CD4-positive, alpha-beta T cell treated with Interleukin-10 for 1 hour (primary cell): ENCODE data around the gene PARP2.
"Not testable (repeated sequence)": the region's sequence is repeated elsewhere in the genome, so short reads cannot be mapped to it uniquely, and the experiment has no call there.

Source experiments
- DNase-seq: peaks from one replicate; pipeline ENCODE4 v3.0.0-alpha.2; 2020

The PARP2 gene

GRCh38 chr14:20343092-20343861, at the start of gene PARP2:
PARP2 (plus strand) TSS chr14:20343635; CDS start chr14:20343642, 7 bp downstream.
- DNase-seq: peak; percentile 96

- no peak for DNase-seq
Measured at GRCh38 chr14:20294636-20295035, 48.8 kb upstream of the PARP2 start.

GRCh38 chr14:20295067-20295466, 48.4 kb upstream of the PARP2 start:
- no peak for DNase-seq

DNA sequence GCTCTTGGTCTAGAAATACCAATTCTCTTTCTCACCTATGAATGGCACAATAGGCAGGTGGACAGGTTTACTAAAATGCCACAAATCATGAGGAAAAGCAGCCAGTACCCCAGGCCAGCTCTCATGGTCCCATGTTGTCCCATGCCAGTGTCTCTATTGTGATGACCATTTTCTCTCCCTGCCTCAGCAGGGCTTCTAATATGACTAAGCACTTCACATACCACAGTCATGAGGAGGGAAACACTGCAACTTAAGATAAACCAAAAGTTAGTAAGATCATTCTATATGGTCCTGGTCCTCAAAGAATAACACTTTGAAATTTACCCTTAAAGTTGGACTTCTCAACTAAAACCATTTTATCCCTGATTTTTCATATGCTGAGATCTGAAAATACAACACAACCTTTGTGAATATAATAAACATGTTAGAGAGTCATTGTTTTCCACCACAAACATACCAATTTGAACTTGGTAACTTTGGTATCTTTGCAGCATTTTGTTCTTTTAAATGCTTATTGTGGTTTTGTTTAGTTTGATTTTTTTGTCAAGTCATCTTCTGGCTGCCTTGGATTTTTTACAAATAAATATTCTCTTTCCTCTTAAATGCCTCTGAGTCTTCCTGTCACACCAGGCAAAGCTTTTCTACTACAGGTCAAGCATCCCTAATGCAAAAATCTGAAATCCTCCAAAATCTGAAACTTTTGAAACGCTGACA, 41.2 kb upstream of the PARP2 start:
- DNase-seq: no peak

DNA sequence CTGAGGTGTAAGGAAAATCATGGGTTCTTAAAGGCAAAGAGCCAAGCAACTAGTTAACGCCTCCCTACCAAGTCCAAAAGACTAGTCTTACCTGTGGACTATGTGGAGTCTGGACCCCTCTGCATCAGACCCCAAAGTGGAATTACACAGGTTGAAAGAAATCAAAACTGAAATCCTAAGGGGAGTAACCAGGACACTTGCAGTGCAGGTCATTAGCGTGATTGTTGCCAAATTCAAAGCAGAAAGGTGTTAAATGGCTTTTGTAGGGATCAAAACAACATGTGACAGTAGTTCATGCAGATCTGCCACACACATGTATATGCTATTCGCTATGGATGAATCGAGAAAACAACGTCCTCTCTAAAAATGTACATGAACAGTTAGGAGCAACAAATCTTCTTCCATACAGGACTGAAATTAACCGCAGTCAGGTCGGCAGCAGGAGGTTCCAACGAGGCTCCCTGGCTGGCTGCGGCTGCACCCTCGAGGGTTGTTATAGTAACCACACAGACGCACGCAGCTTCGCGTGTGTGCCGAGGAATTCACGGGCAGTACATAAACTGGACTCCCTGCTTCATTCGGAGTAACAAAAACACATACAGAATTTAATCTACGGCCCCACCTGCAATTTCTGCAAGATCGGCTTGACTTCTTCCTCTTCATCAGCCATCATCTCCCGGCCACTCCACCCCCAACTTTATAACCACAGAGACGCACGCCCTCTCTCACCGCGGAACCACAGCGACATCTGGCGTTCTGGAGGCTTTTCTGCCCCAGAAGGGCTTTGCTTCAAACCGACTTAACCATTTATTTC, 38.0 kb upstream of the PARP2 start, which contains the start of gene TTC5:
TTC5 (minus strand) TSS at position 687 of the 814 bp plus-strand sequence; CDS start at position 673, 14 bp downstream.
- DNase-seq: peak; percentile 93

- no peak for DNase-seq
Measured at GRCh38 chr14:20306079-20306423, 37.4 kb upstream of the PARP2 start.

- DNase-seq: no peak
Measured at GRCh38 chr14:20314026-20314425, 29.4 kb upstream of the PARP2 start.

DNA sequence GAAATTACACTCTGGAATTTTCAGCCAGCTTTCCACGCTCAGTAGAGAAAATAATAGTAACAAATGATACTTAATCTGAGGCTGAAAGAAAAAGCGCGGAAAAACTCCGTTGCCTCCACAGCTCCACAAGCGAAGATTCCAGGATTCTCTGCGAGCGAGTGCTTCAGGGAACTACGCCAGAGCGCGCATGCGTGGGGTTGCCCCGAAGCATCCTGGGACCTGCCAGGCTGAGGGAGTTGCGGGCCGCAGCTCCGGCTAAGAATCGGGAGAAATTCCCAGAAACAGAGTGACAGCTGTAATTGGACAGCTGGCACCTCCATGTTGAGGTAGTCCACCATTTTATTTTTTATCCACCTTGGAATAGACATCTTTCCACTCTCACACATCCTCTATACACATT, 25.7 kb upstream of the PARP2 start:
- no peak for DNase-seq

- DNase-seq: peak; percentile 79
Measured at GRCh38 chr14:20327005-20327869, 16.2 kb upstream of the PARP2 start.

- DNase-seq: no peak
Measured at GRCh38 chr14:20328705-20329104, 14.7 kb upstream of the PARP2 start.

DNA sequence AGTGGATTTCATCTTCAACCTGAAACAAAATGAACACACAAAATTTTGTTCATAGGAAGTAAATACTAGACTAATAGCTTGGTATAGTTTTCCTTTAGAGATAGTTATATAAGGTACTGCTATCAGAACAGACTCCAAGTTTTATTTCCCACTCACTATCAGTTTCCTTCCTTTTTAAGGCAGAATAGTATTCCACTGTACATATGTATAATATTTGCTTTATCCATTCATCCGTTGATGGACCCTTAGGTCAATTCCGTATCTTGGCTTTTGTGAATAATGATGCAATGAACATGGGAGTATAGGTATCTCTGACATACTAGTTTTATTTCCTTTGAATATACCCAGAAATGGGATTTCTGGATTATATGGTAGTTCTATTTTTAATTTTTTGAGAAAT, 14.1 kb upstream of the PARP2 start:
- DNase-seq: no peak

DNA sequence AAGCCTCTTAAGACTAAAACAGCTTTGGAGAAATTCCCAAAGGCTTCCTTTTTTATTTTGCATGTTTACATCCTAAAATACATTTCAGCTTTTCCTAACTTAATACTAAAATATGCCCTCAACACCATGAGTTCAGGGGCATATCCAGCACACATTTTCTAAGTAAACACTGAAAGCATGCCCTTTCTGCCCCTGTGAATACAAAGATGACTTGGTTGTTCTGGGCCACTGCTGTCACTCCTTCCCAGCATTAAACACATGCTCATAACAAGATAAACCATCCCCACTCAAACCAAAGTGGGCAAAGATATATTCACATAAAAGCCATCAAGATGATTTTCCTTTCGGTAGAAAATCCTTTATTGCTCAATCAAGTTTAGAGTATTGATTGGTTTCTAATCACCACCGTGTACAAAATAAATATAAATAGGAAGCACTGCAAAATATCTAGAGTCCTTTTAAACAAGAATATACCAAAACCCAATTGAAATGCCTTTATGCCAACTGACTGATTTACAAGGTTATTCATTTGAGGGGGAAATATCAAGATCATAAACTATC, 12.3 kb upstream of the PARP2 start:
- no peak for DNase-seq

GRCh38 chr14:20332431-20332787, 11.0 kb upstream of the PARP2 start:
- DNase-seq: no peak

DNA sequence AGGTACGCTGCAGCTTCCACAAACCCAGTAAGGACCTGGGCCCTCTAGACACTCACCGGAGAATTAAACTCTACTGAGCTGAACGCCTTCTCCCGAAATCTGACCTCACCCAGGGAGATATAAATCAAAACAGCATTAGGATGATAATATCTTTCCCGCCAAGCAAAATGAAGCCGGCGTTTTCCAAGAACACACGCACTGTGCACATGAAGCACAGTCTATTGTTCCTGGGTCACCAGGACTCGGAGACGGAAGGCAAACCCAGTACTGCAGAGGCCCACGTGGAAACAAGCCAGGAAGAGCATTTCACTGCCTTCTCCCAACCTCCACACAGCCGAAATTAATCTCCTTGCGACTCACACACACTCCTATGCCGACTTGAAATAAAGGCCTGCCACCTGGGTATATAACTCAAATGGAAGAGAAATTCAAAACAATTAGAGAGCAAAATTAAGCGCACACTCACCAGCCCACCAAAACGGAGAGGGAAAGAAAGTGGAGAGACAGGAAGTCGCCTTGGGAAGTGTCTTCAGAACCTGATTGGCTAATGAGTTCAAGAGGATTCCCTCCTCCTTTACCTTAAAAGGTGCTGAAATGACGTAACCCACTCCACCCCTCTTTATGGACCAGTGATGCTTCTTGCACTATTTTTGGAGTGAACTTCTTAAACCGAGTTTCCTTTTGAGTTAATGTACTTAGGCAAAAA, 10.5 kb upstream of the PARP2 start, which contains the start of gene CCNB1IP1:
CCNB1IP1 (minus strand) TSS at position 492 of the 706 bp plus-strand sequence. CDS start 16,756 bp downstream, outside the sequence.
- DNase-seq: peak; percentile 82

DNA sequence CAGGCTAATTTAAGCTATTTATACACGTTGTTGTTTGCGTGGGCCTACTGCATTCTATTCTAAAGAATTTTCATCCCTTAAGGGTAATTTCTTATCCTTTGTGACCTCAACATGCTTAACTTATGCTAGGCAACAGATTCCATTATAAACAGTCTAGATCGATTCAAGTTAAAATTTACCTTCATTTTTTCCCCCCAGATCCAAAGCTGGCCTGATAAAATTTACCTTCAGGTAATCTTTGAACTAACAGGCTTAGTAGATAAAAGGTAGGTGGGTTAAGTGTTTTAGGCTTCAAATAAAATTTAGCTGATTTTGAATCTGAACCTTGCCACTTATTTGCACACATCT, 10.0 kb upstream of the PARP2 start:
- DNase-seq: no peak

- DNase-seq: no peak
Measured at GRCh38 chr14:20334017-20334416, 9.4 kb upstream of the PARP2 start.

DNA sequence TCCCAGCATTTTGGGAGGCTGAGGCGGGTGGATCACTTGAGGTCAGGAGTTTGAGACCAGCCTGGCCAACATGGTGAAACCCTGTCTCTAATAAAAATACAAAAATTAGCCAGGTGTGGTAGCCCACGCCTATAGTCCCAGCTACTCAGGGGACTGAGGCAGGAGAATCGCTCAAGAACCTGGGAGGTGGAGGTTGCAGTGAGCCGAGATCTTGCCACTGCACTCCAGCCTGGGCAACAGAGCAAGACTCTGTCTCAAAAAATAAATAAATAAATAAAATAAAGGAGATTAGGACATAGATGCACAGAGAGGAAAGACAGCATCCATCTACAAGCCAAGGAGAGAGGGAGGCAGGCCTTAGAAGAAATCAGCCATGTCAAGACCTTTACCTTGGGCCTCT, 2.4 kb upstream of the PARP2 start:
- DNase-seq: not testable (repeated sequence)

DNA sequence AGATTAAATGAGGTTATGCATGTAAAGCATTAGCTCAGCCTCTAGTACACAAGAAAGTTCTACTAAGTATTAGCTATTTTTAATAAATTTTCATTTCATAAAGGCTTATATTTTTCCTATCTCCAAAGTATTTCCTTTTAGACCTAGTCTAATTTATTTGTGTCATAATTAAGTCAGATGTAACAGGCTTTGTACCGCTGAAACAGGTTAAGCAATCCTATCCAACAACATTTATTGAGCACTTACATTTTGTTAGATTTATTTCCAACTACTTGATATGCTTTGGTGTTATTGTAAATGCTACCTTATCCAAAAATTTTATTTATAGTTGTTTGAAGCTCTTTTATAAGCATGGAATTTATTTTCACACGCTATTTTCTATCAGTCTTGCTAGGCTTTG, 1.8 kb upstream of the PARP2 start:
- no peak for DNase-seq

DNA sequence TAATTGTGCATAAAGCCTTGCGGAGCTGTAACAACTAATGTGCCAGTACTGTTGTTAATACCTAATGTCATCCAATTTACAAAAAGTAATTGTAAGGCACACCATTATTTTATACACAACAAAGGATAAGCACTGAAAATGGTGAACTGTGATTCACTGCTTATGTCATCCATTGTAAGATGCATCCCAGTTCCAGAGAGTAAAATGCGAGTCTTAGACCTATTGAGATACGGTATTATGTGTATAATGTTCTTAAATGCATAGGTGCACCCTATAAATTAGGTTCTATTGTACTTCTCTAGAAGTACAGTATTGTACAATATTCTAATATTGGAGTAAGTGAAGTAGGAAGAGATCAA, 406 bp downstream of the PARP2 start:
- DNase-seq: no peak

DNA sequence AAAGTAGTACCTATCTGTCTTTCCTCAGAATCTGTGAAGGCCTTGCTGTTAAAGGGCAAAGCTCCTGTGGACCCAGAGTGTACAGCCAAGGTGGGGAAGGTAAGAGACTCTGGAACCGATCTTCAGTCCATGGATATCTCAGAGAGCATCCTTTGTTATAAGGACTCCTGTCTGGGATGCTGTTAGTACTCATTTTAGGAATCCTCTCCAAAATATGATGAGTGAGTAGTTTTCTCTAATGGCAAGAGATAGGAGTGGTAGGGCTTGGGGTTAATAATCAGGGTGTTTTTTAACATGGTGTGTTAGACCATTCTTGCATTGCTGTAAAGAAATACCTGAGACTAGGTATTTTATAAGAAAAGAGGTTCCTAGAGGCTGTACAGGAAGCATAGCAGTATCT, 1.9 kb downstream of the PARP2 start:
- DNase-seq: no peak

- no peak for DNase-seq
Measured at GRCh38 chr14:20346713-20347112, 3.3 kb downstream of the PARP2 start.

GRCh38 chr14:20347747-20348146, 4.3 kb downstream of the PARP2 start:
- no peak for DNase-seq
